HEK293 (cell line): ENCODE results near the gene ERLEC1.

Source experiments
- CTCF ChIA-PET: fragments of 350-600 bp; formaldehyde crosslinking; extraction: SDS; loops from one replicate; lab custom pipeline; 2021; ENCODE audit warnings: antibody characterized with exemption; lab: Yijun Ruan, JAX
- POLR2A ChIA-PET: fragments of 300-600 bp; formaldehyde crosslinking; extraction: SDS; loops from one replicate; lab custom pipeline; 2020; ENCODE audit warnings: antibody characterized with exemption, inconsistent platforms; lab: Yijun Ruan, JAX
- H3K27ac ChIP-seq: fragments of 200-500 bp; sonication (Bioruptor generic); 2 replicates; pipeline ENCODE4 v1.5.1; 2014; ENCODE audit warnings: low read depth, low read length, control low read depth, inconsistent platforms; ENCODE audit errors: extremely low read depth
- H3K36me3 ChIP-seq, 2 experiments: fragments of 200-500 bp in 1 of 2; sonication (Bioruptor generic) in 1 of 2; 1 replicate in 1 of 2; 2 replicates in 1 of 2; pipeline ENCODE4 v1.5.1; 2014 to 2017; ENCODE audit warnings: inconsistent platforms in 2 of 2, low read length in 2 of 2; ENCODE audit not compliant: control insufficient read depth in 2 of 2, insufficient read depth in 1 of 2
- H3K4me1 ChIP-seq: fragments of 200-500 bp; sonication (Bioruptor generic); 2 replicates; pipeline ENCODE4 v1.5.1; 2014; ENCODE audit warnings: mild to moderate bottlenecking, low read length, inconsistent platforms; ENCODE audit not compliant: control insufficient read depth, insufficient read depth
- H3K4me3 ChIP-seq: 2 replicates; pipeline ENCODE4 v1.5.1; 2011; ENCODE audit warnings: low read depth, mild to moderate bottlenecking, control low read depth, low read length, moderate library complexity
- H3K9me3 ChIP-seq: fragments of 200-500 bp; sonication (Bioruptor generic); 2 replicates; pipeline ENCODE4 v1.5.1; 2014; ENCODE audit warnings: low read depth, low read length, inconsistent platforms; ENCODE audit not compliant: control insufficient read depth, insufficient read depth
- HOXC10 ChIP-seq: sonication (generic); formaldehyde crosslinking; IDR thresholded peaks from 2 replicates; pipeline ENCODE4 v1.8.1; 2023; ENCODE audit warnings: mild to moderate bottlenecking, missing genetic modification reagents
- SP7 ChIP-seq: fragments of 450-650 bp; formaldehyde crosslinking; IDR thresholded peaks from 2 replicates; pipeline ENCODE4 v1.5.1; 2016; ENCODE audit warnings: missing biosample characterization, missing genetic modification characterization
- ZBTB11 ChIP-seq: fragments of 450-650 bp; formaldehyde crosslinking; conservative IDR thresholded peaks from 2 replicates; pipeline ENCODE4 v1.5.1; 2016; ENCODE audit warnings: low read depth, missing biosample characterization, missing genetic modification characterization
- ZFP37 ChIP-seq: fragments of 450-650 bp; formaldehyde crosslinking; IDR thresholded peaks from 2 replicates; pipeline ENCODE4 v1.5.1; 2016; ENCODE audit warnings: missing biosample characterization, missing genetic modification characterization
- ZNF138 ChIP-seq: fragments of 450-650 bp; formaldehyde crosslinking; IDR thresholded peaks from 2 replicates; pipeline ENCODE4 v1.5.1; 2016; ENCODE audit warnings: missing biosample characterization, missing genetic modification characterization, borderline replicate concordance
- ZNF223 ChIP-seq: fragments of 450-650 bp; formaldehyde crosslinking; IDR thresholded peaks from 2 replicates; pipeline ENCODE4 v1.5.1; 2016; ENCODE audit warnings: missing biosample characterization, missing genetic modification characterization
- ZNF239 ChIP-seq: fragments of 450-650 bp; formaldehyde crosslinking; IDR thresholded peaks from 2 replicates; pipeline ENCODE4 v1.5.1; 2016; ENCODE audit warnings: missing biosample characterization, missing genetic modification characterization
- ZNF24 ChIP-seq: fragments of 450-650 bp; formaldehyde crosslinking; IDR thresholded peaks from 2 replicates; pipeline ENCODE4 v1.5.1; 2016; ENCODE audit warnings: missing biosample characterization, missing genetic modification characterization
- ZNF280C ChIP-seq: fragments of 450-650 bp; formaldehyde crosslinking; IDR thresholded peaks from 2 replicates; pipeline ENCODE4 v1.5.1; 2016; ENCODE audit warnings: missing biosample characterization, missing genetic modification characterization
- ZNF302 ChIP-seq: fragments of 450-650 bp; formaldehyde crosslinking; IDR thresholded peaks from 2 replicates; pipeline ENCODE4 v1.5.1; 2016; ENCODE audit warnings: missing biosample characterization, missing genetic modification characterization, low read depth
- ZNF394 ChIP-seq: fragments of 450-650 bp; formaldehyde crosslinking; IDR thresholded peaks from 2 replicates; pipeline ENCODE4 v1.5.1; 2016; ENCODE audit warnings: missing biosample characterization, missing genetic modification characterization, mild to moderate bottlenecking, moderate library complexity, borderline replicate concordance
- ZNF510 ChIP-seq: fragments of 450-650 bp; formaldehyde crosslinking; IDR thresholded peaks from 2 replicates; pipeline ENCODE4 v1.5.1; 2018; ENCODE audit warnings: mild to moderate bottlenecking, missing genetic modification characterization, missing biosample characterization; ENCODE audit not compliant: insufficient replicate concordance
- ZNF610 ChIP-seq: fragments of 450-650 bp; formaldehyde crosslinking; IDR thresholded peaks from 2 replicates; pipeline ENCODE4 v1.5.1; 2016; ENCODE audit warnings: missing biosample characterization, missing genetic modification characterization, borderline replicate concordance
- ZNF623 ChIP-seq: fragments of 450-650 bp; formaldehyde crosslinking; IDR thresholded peaks from 2 replicates; pipeline ENCODE4 v1.5.1; 2016; ENCODE audit warnings: missing biosample characterization, missing genetic modification characterization
- ZNF658 ChIP-seq: fragments of 450-650 bp; formaldehyde crosslinking; IDR thresholded peaks from 2 replicates; pipeline ENCODE4; 2016; ENCODE audit warnings: missing biosample characterization, missing genetic modification characterization
- ZNF701 ChIP-seq: fragments of 450-650 bp; formaldehyde crosslinking; IDR thresholded peaks from 2 replicates; pipeline ENCODE4 v1.5.1; 2016; ENCODE audit warnings: missing biosample characterization, missing genetic modification characterization
- ZSCAN18 ChIP-seq: fragments of 450-650 bp; formaldehyde crosslinking; IDR thresholded peaks from 2 replicates; pipeline ENCODE4 v1.5.1; 2016; ENCODE audit warnings: missing biosample characterization, missing genetic modification characterization
- ZXDB ChIP-seq: fragments of 450-650 bp; formaldehyde crosslinking; IDR thresholded peaks from 2 replicates; pipeline ENCODE4 v1.5.1; 2016; ENCODE audit warnings: missing biosample characterization, missing genetic modification characterization
- TF ChIP-seq, protein P1 (sequence below): fragments of 450-650 bp; formaldehyde crosslinking; IDR thresholded peaks from 2 replicates; pipeline ENCODE4 v1.5.1; 2016; ENCODE audit warnings: missing biosample characterization, missing genetic modification characterization

Gene ERLEC1

DNA sequence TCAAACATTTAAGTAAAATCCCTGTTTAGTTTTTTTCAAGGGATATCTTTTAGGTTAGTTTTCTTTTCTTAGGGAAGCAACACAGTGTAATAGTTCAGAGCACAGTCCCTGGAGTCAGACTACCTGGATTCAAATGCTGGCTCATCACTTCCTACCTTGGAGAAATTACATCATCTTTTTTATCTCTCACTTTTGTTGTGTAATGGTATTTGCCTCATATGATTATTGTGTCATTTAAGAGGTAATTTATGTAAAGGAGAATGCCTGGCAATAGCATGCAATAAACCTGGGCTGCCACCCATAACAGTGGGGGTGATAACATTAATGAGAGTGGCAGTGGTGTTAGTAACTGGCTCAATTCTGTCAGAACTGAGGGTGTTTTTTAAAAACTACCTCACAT is 26.3 kb downstream of the ERLEC1 start:
- ChIA-PET CTCF (interaction anchor here (0.5 to 1.0 kb wide), 5 partner anchors 9 to 640 kb away, joined by 4 to 5 read pairs (median 4); no protein-coding TSS in a partner anchor), POLR2A (no interaction called here)
- Histone ChIP-seq H3K4me1 (no peaks in the 10 kb centered on the region), H3K9me3 (no peaks in the 10 kb centered on the region), H3K36me3 (peaks cover 55 to 88% of the 10 kb centered on the region in 2 experiments), H3K27ac (no peak overlapping the region), H3K4me3 (no peak overlapping the region)
- TF ChIP-seq ZFP37 (tag by site-specific recombination) (no peak), SP7 (tag by site-specific recombination) (peak; percentile 63), ZXDB (tag by site-specific recombination) (no peak)

- ChIA-PET CTCF (interaction anchor here (0.5 to 1.0 kb wide), 2 partner anchors 49 to 52 kb away, joined by 3 read pairs; partner anchors contain the start of gene CHAC2), POLR2A (no interaction called here)
- Histone ChIP-seq H3K4me3 (no peak overlapping the region), H3K9me3 (no peaks in the 10 kb centered on the region), H3K36me3 (peaks cover 32 to 50% of the 10 kb centered on the region in 2 experiments), H3K27ac (no peak overlapping the region), H3K4me1 (no peaks in the 10 kb centered on the region)
- TF ChIP-seq ZSCAN18 (tag by site-specific recombination) (no peak), ZNF701 (tag by site-specific recombination) (no peak), HOXC10 (no peak), ZNF623 (tag by site-specific recombination) (no peak), ZBTB11 (tag by site-specific recombination) (no peak), ZNF138 (tag by site-specific recombination) (no peak), ZNF302 (tag by site-specific recombination) (no peak), ZNF239 (no peak), ZNF658 (tag by site-specific recombination) (no peak)
These were observed 32.1 kb downstream of the ERLEC1 start for GRCh38 chr2:53818854-53819435.

- no peak overlapping the region for H3K27ac ChIP-seq
- TF ChIP-seq ZNF24 (tag by site-specific recombination) (no peak), ZNF610 (tag by site-specific recombination) (no peak), ZNF394 (tag by site-specific recombination) (no peak), ZNF510 (tag by site-specific recombination) (no peak), ZNF223 (tag by site-specific recombination) (no peak), ZNF280C (tag by site-specific recombination) (no peak)
- TF ChIP-seq, protein P1, sequence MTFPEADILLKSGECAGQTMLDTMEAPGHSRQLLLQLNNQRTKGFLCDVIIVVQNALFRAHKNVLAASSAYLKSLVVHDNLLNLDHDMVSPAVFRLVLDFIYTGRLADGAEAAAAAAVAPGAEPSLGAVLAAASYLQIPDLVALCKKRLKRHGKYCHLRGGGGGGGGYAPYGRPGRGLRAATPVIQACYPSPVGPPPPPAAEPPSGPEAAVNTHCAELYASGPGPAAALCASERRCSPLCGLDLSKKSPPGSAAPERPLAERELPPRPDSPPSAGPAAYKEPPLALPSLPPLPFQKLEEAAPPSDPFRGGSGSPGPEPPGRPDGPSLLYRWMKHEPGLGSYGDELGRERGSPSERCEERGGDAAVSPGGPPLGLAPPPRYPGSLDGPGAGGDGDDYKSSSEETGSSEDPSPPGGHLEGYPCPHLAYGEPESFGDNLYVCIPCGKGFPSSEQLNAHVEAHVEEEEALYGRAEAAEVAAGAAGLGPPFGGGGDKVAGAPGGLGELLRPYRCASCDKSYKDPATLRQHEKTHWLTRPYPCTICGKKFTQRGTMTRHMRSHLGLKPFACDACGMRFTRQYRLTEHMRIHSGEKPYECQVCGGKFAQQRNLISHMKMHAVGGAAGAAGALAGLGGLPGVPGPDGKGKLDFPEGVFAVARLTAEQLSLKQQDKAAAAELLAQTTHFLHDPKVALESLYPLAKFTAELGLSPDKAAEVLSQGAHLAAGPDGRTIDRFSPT (tag by site-specific recombination) = no peak
- TF ChIP-seq, all 188 proteins: peak for 0
- H3K36me3 ChIP-seq = peaks cover 31 to 45% of the 10 kb centered on the region in 2 experiments
- no peaks in the 10 kb centered on the region for H3K9me3 ChIP-seq
- ChIA-PET CTCF (interaction anchor here (1.0 kb wide), 1 partner anchor 52 kb away, joined by 3 read pairs; the partner anchor contains the start of gene CHAC2), POLR2A (no interaction called here)
- H3K4me3 ChIP-seq = no peak overlapping the region
- H3K4me1 ChIP-seq = no peaks in the 10 kb centered on the region
These were observed 32.8 kb downstream of the ERLEC1 start for GRCh38 chr2:53819634-53820033.
